Astrocyte of the cerebellum (primary cell): ENCODE results near the gene IDS.
A peak's percentile ranks its signal among the peaks of the same experiment; 100 is the strongest.

Experiments used
- DNase-seq: peaks from one replicate; pipeline ENCODE4 v3.0.0-alpha.2; 2011; ENCODE audit warnings: low read depth
- H3K4me3 ChIP-seq: 2 replicates; pipeline ENCODE4 v1.5.1; 2011; ENCODE audit warnings: mild to moderate bottlenecking, low read depth, low read length, moderate library complexity
- CTCF ChIP-seq: IDR thresholded peaks from 2 replicates; pipeline ENCODE4 v1.5.1; 2012; ENCODE audit warnings: low read length, low read depth, moderate library complexity, mild to moderate bottlenecking; ENCODE audit errors: missing control alignments
- in situ Hi-C: cut with HindIII; loops from 2 replicates; pipeline ENCODE4 v1.10.0; 2017; ENCODE audit warnings: low sequenced_read_pairs

IDS gene

GRCh38 chrX:149473966-149474365 is 31.1 kb downstream of the IDS start:
- in situ Hi-C loops, result no loop called here
- no peak for TF ChIP-seq CTCF
- no peak for DNase-seq
- H3K4me3 ChIP-seq, result no peak overlapping the region

- DNase-seq, result no peak
- H3K4me3 ChIP-seq, result no peak overlapping the region
- in situ Hi-C loops, result no loop called here
- TF ChIP-seq CTCF, result no peak
These were observed 32.0 kb downstream of the IDS start for GRCh38 chrX:149473092-149473491.

- TF ChIP-seq CTCF, result no peak
- no peak overlapping the region for H3K4me3 ChIP-seq
- no peak for DNase-seq
- in situ Hi-C loops, result no loop called here
These were observed 32.5 kb downstream of the IDS start for GRCh38 chrX:149472625-149473024.

GRCh38 chrX:149471397-149471796 is 33.7 kb downstream of the IDS start:
- no peak for DNase-seq
- in situ Hi-C loops, result no loop called here
- H3K4me3 ChIP-seq, result peak overlapping the region; percentile 13
- TF ChIP-seq CTCF, result no peak

- H3K4me3 ChIP-seq, result peak overlapping the region; percentile 13
- in situ Hi-C loops, result no loop called here
- DNase-seq, result peak; percentile 26
- TF ChIP-seq CTCF, result peak; percentile 75
These were observed 34.2 kb downstream of the IDS start for GRCh38 chrX:149470955-149471354.

- TF ChIP-seq CTCF, result no peak
- no peak for DNase-seq
- no peak overlapping the region for H3K4me3 ChIP-seq
- in situ Hi-C loops, result no loop called here
These were observed 35.7 kb downstream of the IDS start for GRCh38 chrX:149469406-149469805.

GRCh38 chrX:149467920-149468319 is 37.2 kb downstream of the IDS start:
- no peak for TF ChIP-seq CTCF
- in situ Hi-C loops, result no loop called here

More at GRCh38 chrX:149467920-149468319, 37.2 kb downstream of the IDS start:
- no peak overlapping the region for H3K4me3 ChIP-seq
- DNase-seq, result no peak
